BLaER1 (cell line): ENCODE measurements around the gene KRT12.
"Not testable (repeated sequence)": the region's sequence is repeated elsewhere in the genome, so short reads cannot be mapped to it uniquely, and the experiment has no call there.

Experiments
- H3K27ac ChIP-seq: shearing (Covaris generic); formaldehyde crosslinking; 2 replicates; pipeline ENCODE4 v1.8.1; 2022
- H3K27me3 ChIP-seq: shearing (Covaris generic); formaldehyde crosslinking; 2 replicates; pipeline ENCODE4 v1.8.1; 2022
- H3K36me3 ChIP-seq: shearing (Covaris generic); formaldehyde crosslinking; 2 replicates; pipeline ENCODE4 v1.8.1; 2022
- H3K4me1 ChIP-seq: shearing (Covaris generic); formaldehyde crosslinking; 2 replicates; pipeline ENCODE4 v1.8.1; 2022
- H3K4me2 ChIP-seq: shearing (Covaris generic); formaldehyde crosslinking; 2 replicates; pipeline ENCODE4 v1.8.1; 2022
- H3K4me3 ChIP-seq: shearing (Covaris generic); formaldehyde crosslinking; 2 replicates; pipeline ENCODE4 v1.8.1; 2022
- H3K9ac ChIP-seq: shearing (Covaris generic); formaldehyde crosslinking; 2 replicates; pipeline ENCODE4 v1.8.1; 2022
- H3K9me3 ChIP-seq: shearing (Covaris generic); formaldehyde crosslinking; 2 replicates; pipeline ENCODE4 v1.8.1; 2022
- H4K20me1 ChIP-seq: shearing (Covaris generic); formaldehyde crosslinking; 2 replicates; pipeline ENCODE4 v1.8.1; 2022
- Cebpa-rat ChIP-seq: shearing (Covaris generic); IDR thresholded peaks from 2 replicates; pipeline ENCODE4 v1.8.1; 2022

KRT12 gene

GRCh38 chr17:40818733-40819527 is 48.1 kb downstream of the KRT12 start:
- Histone ChIP-seq H3K27ac (peak overlapping the region; percentile 88), H3K9ac (peak overlapping the region; percentile 86), H3K9me3 (0 out of 2 replicates have a peak, but pooled peaks cover 5% of the 10 kb centered on the region), H3K4me2 (peak overlapping the region; percentile 82), H3K4me3 (peak overlapping the region; percentile 84), H3K36me3 (peaks cover 17% of the 10 kb centered on the region), H3K4me1 (0 out of 2 replicates have a peak, but pooled peaks cover 5% of the 10 kb centered on the region), H4K20me1 (no peaks in the 10 kb centered on the region), H3K27me3 (no peaks in the 10 kb centered on the region)
- no peak for TF ChIP-seq Cebpa-rat

- Histone ChIP-seq H3K27ac (peak overlapping the region; percentile 88), H3K27me3 (no peaks in the 10 kb centered on the region), H3K4me3 (peak overlapping the region; percentile 84), H3K9ac (peak overlapping the region; percentile 86), H3K4me1 (0 out of 2 replicates have a peak, but pooled peaks cover 5% of the 10 kb centered on the region), H3K9me3 (0 out of 2 replicates have a peak, but pooled peaks cover 5% of the 10 kb centered on the region), H4K20me1 (no peaks in the 10 kb centered on the region), H3K4me2 (peak overlapping the region; percentile 82), H3K36me3 (peaks cover 17% of the 10 kb centered on the region)
- TF ChIP-seq Cebpa-rat = no peak
These were observed 48.7 kb downstream of the KRT12 start for GRCh38 chr17:40818343-40818732.

- H3K36me3 ChIP-seq = peaks cover 16% of the 10 kb centered on the region
- H4K20me1 ChIP-seq = no peaks in the 10 kb centered on the region
- H3K27me3 ChIP-seq = no peaks in the 10 kb centered on the region
- no peak overlapping the region for H3K4me2 ChIP-seq
- H3K9ac ChIP-seq = no peak overlapping the region
- 0 out of 2 replicates have a peak, but pooled peaks cover 5% of the 10 kb centered on the region for H3K9me3 ChIP-seq
- no peak overlapping the region for H3K4me3 ChIP-seq
- TF ChIP-seq Cebpa-rat = no peak
- H3K4me1 ChIP-seq = 0 out of 2 replicates have a peak, but pooled peaks cover 5% of the 10 kb centered on the region
- H3K27ac ChIP-seq = no peak overlapping the region
These were observed 49.8 kb downstream of the KRT12 start for GRCh38 chr17:40817103-40817682.

GRCh38 chr17:40816569-40816968 is 50.5 kb downstream of the KRT12 start:
- Histone ChIP-seq H3K4me3 (no peak overlapping the region), H3K4me1 (0 out of 2 replicates have a peak, but pooled peaks cover 5% of the 10 kb centered on the region), H3K27me3 (no peaks in the 10 kb centered on the region), H3K9me3 (0 out of 2 replicates have a peak, but pooled peaks cover 5% of the 10 kb centered on the region), H3K27ac (no peak overlapping the region), H3K4me2 (no peak overlapping the region), H4K20me1 (no peaks in the 10 kb centered on the region), H3K36me3 (peaks cover 12% of the 10 kb centered on the region), H3K9ac (no peak overlapping the region)
- TF ChIP-seq Cebpa-rat = no peak

- no peak for TF ChIP-seq Cebpa-rat
- Histone ChIP-seq H3K4me3 (no peak overlapping the region), H3K9me3 (0 out of 2 replicates have a peak, but pooled peaks cover 5% of the 10 kb centered on the region), H3K27ac (no peak overlapping the region), H3K27me3 (no peaks in the 10 kb centered on the region), H4K20me1 (no peaks in the 10 kb centered on the region), H3K36me3 (peaks cover 12% of the 10 kb centered on the region), H3K4me2 (no peak overlapping the region), H3K4me1 (0 out of 2 replicates have a peak, but pooled peaks cover 5% of the 10 kb centered on the region), H3K9ac (no peak overlapping the region)
These were observed 51.6 kb downstream of the KRT12 start for GRCh38 chr17:40815381-40815780.

GRCh38 chr17:40814657-40815056 is 52.4 kb downstream of the KRT12 start:
- not testable (repeated sequence) for H3K4me1 ChIP-seq, H3K4me2 ChIP-seq, H3K9me3 ChIP-seq, H3K27me3 ChIP-seq, H3K9ac ChIP-seq, H4K20me1 ChIP-seq, H3K4me3 ChIP-seq, H3K27ac ChIP-seq
- peaks cover 12% of the 10 kb centered on the region for H3K36me3 ChIP-seq

GRCh38 chr17:40813804-40814203 is 53.2 kb downstream of the KRT12 start:
- Histone ChIP-seq H3K9me3 (no peaks in the 10 kb centered on the region), H3K9ac (no peak overlapping the region), H3K36me3 (peaks cover 12% of the 10 kb centered on the region), H3K4me1 (0 out of 2 replicates have a peak, but pooled peaks cover 5% of the 10 kb centered on the region), H4K20me1 (no peaks in the 10 kb centered on the region), H3K4me3 (no peak overlapping the region), H3K4me2 (no peak overlapping the region), H3K27ac (no peak overlapping the region), H3K27me3 (no peaks in the 10 kb centered on the region)
- TF ChIP-seq Cebpa-rat = no peak

- Histone ChIP-seq H3K27me3 (no peaks in the 10 kb centered on the region), H3K9me3 (no peaks in the 10 kb centered on the region), H3K27ac (no peak overlapping the region), H3K4me3 (no peak overlapping the region), H3K4me2 (no peak overlapping the region), H3K4me1 (no peaks in the 10 kb centered on the region), H4K20me1 (no peaks in the 10 kb centered on the region), H3K36me3 (peaks cover 12% of the 10 kb centered on the region), H3K9ac (no peak overlapping the region)
- no peak for TF ChIP-seq Cebpa-rat
These were observed 54.4 kb downstream of the KRT12 start for GRCh38 chr17:40812639-40813038.
